T-cell (primary cell): ENCODE results near the gene SYNJ1. TPM values are rescaled to one million over a fixed set of nuclear protein-coding genes. Genes with fewer than 3 reads are reported as not detected.
"Not testable (repeated sequence)": the region's sequence is repeated elsewhere in the genome, so short reads cannot be mapped to it uniquely, and the experiment has no call there.

ENCODE experiments used
- ATAC-seq, 4 experiments: fragments of 200-7000 bp in 3 of 4; fragments of 150-1000 bp in 1 of 4; cut with Tn5 transposase; replicated peaks in 1 of 4; 1 replicate in 3 of 4; 2 replicates in 1 of 4; pipeline ENCODE4 v1.10.0; 2021; ENCODE audit warnings: moderate library complexity in 3 of 4, mild to moderate bottlenecking in 2 of 4, moderate number of reproducible peaks in 1 of 4
- CTCF ChIA-PET, 2 donors: fragments of 300-600 bp; sonication (Branson Sonifier 250); formaldehyde crosslinking; loops; one replicate each; lab custom pipeline; 2022; ENCODE audit warnings: antibody characterized with exemption in 2 of 2; lab: Charles Lee
- POLR2A ChIA-PET, 2 donors: fragments of 300-600 bp; sonication (Branson Sonifier 250); formaldehyde crosslinking; loops; one replicate each; lab custom pipeline; 2022; ENCODE audit warnings: antibody characterized with exemption in 2 of 2; lab: Charles Lee
- DNase-seq, 35 experiments: peaks; one replicate each; pipeline versions ENCODE4 v3.0.0 to v3.0.0-alpha.2; 2013 to 2023
- H3K27ac ChIP-seq: one replicate; pipeline ENCODE4 v1.5.1; 2013; ENCODE audit warnings: low read length
- H3K27me3 ChIP-seq, 2 experiments: replicated peaks in 1 of 2; 1 replicate in 1 of 2; 2 replicates in 1 of 2; pipeline versions ENCODE4 v1.6.1 to v1.7.0; 2013; ENCODE audit warnings: low read length in 1 of 2, mixed read lengths in 1 of 2; ENCODE audit not compliant: control insufficient read depth in 2 of 2, insufficient read depth in 2 of 2; ENCODE audit errors: extremely low read depth in 1 of 2
- H3K36me3 ChIP-seq, 2 donors: 1 replicate in 1 of 2; 2 replicates in 1 of 2; pipeline versions ENCODE4 v1.6.1 to v1.7.0; 2013; ENCODE audit warnings: low read length in 1 of 2; ENCODE audit not compliant: control insufficient read depth in 2 of 2, insufficient read depth in 1 of 2; ENCODE audit errors: extremely low read depth in 1 of 2
- H3K4me1 ChIP-seq, 2 experiments: 1 replicate in 1 of 2; 2 replicates in 1 of 2; pipeline versions ENCODE4 v1.6.1 to v1.7.0; 2013; ENCODE audit warnings: low read length in 2 of 2, mixed read lengths in 1 of 2; ENCODE audit not compliant: insufficient read depth in 2 of 2, control insufficient read depth in 1 of 2; ENCODE audit errors: extremely low read depth in 1 of 2
- H3K4me3 ChIP-seq, 2 donors: 1 replicate in 1 of 2; 2 replicates in 1 of 2; pipeline versions ENCODE4 v1.5.1 to v1.7.0; 2013; ENCODE audit warnings: mild to moderate bottlenecking in 2 of 2, low read length in 1 of 2, moderate library complexity in 1 of 2; ENCODE audit not compliant: control insufficient read depth in 1 of 2; ENCODE audit errors: extremely low read depth in 1 of 2
- H3K9me3 ChIP-seq: 2 replicates; pipeline ENCODE4 v1.7.0; 2013
- H3K27ac Mint-ChIP-seq, 2 donors: one replicate each; pipeline ENCODE4 v1.8.0; 2020 to 2021; ENCODE audit warnings: mild to moderate bottlenecking in 2 of 2, mixed read lengths in 2 of 2
- H3K27me3 Mint-ChIP-seq, 2 donors: one replicate each; pipeline ENCODE4 v1.8.0; 2021 to 2022; ENCODE audit warnings: mixed read lengths in 2 of 2
- H3K36me3 Mint-ChIP-seq: one replicate; pipeline ENCODE4 v1.8.0; 2021; ENCODE audit warnings: mixed read lengths
- H3K4me1 Mint-ChIP-seq, 3 donors: one replicate each; pipeline ENCODE4 v1.8.0; 2020 to 2022; ENCODE audit warnings: mixed read lengths in 3 of 3, mild to moderate bottlenecking in 1 of 3
- H3K4me3 Mint-ChIP-seq, 3 donors: one replicate each; pipeline ENCODE4 v1.8.0; 2020 to 2022; ENCODE audit warnings: mild to moderate bottlenecking in 3 of 3, mixed read lengths in 3 of 3, moderate library complexity in 3 of 3
- H3K9me3 Mint-ChIP-seq, 3 donors: one replicate each; pipeline ENCODE4 v1.8.0; 2020 to 2022; ENCODE audit warnings: mixed read lengths in 3 of 3
- WGBS: methylation state at CpG from one replicate; pipeline ENCODE4 v1.1.5; 2013; ENCODE audit warnings: missing lambda C conversion rate; ENCODE audit not compliant: insufficient coverage; 5-methylcytosine and 5-hydroxymethylcytosine counted together
- total RNA-seq, 35 experiments: library from RNA in 6 of 35; stranded (reverse) in 6 of 35; fragments of 120-200 nt in 1 of 35; gene quantifications; one replicate each; pipeline versions ENCODE4 v1.2.1 to v1.2.4 and lab custom pipeline; 2013 to 2026

The SYNJ1 gene
- total RNA-seq (10 to 100 TPM; 15.2 to 24.0 (median 20.3) TPM), total RNA-seq (lab: John Stamatoyannopoulos, UW) (15.1 to 45.3 (median 25.1) reads per million in 29 experiments)
- total RNA-seq (2013) = 21.2 TPM

- ChIA-PET CTCF (interaction anchor here in 1 of 2 donors (1.3 to 1.8 kb wide), 2 partner anchors 16 to 43 kb away, joined by 4 to 6 read pairs; partner anchors contain the start of gene PAXBP1), POLR2A (interaction anchor here (0.6 to 1.0 kb wide), 6 partner anchors 12 to 894 kb away, joined by 3 to 12 read pairs (median 4); partner anchors contain the start of gene PAXBP1 (in 2 of the 2))
- Mint-ChIP-seq H3K9me3 (no peaks in the 10 kb centered on the region), H3K27ac (peak within 1 kb of the TSS; percentile 90 to 96), H3K4me3 (peak within 1 kb of the TSS; percentile 96 to 98 (median 97)), H3K27me3 (no peaks in the 10 kb centered on the region), H3K4me1 (peaks cover 64 to 70% (median 66%) of the 10 kb centered on the region in 3 donors), H3K36me3 (peaks cover 14% of the 10 kb centered on the region)
- under 1% methylated on average over 73 of the region's 79 CpGs for WGBS
- ATAC-seq = peak; percentile 88 to 92 (median 90)
- Histone ChIP-seq H3K27me3 (no peaks in the 10 kb centered on the region), H3K9me3 (no peaks in the 10 kb centered on the region), H3K4me3 (peak within 1 kb of the TSS; percentile 83 to 91), H3K27ac (peak within 1 kb of the TSS; percentile 73), H3K4me1 (peaks cover 24 to 27% of the 10 kb centered on the region in 2 experiments), H3K36me3 (no peaks in the 10 kb centered on the region)
- peak; percentile 85 to 97 (median 91) for DNase-seq
Measured at GRCh38 chr21:32727687-32728455, at the start of gene SYNJ1. SYNJ1 (minus strand) TSS chr21:32728013; CDS start chr21:32726895, 1,118 bp downstream.

GRCh38 chr21:32777269-32777668 lies 49.5 kb upstream of the SYNJ1 start:
- Histone ChIP-seq H3K9me3 (no peaks in the 10 kb centered on the region), H3K4me3 (no peak overlapping the region), H3K27me3 (no peaks in the 10 kb centered on the region), H3K27ac (no peak overlapping the region), H3K4me1 (peaks cover 2 to 8% of the 10 kb centered on the region in 2 experiments), H3K36me3 (no peaks in the 10 kb centered on the region)
- ChIA-PET POLR2A (interaction anchor here in 1 of 2 donors (0.6 kb wide), 1 partner anchor 21 kb away, joined by 4 read pairs; no protein-coding TSS in a partner anchor), CTCF (interaction anchor here in 1 of 2 donors (0.6 kb wide), 1 partner anchor 599 kb away, joined by 3 read pairs; no protein-coding TSS in a partner anchor)
- WGBS = no CpG with 5 or more reads among the region's 1 CpG
- Mint-ChIP-seq H3K4me1 (peaks cover 13 to 27% (median 19%) of the 10 kb centered on the region in 3 donors), H3K4me3 (no peak overlapping the region), H3K27me3 (no peaks in the 10 kb centered on the region), H3K36me3 (peaks cover 3% of the 10 kb centered on the region), H3K9me3 (no peaks in the 10 kb centered on the region), H3K27ac (no peak overlapping the region)
- no peak for ATAC-seq
- no peak for DNase-seq

- Histone ChIP-seq H3K4me3 (no peak overlapping the region), H3K27ac (no peak overlapping the region), H3K27me3 (no peaks in the 10 kb centered on the region), H3K4me1 (peaks cover 2 to 8% of the 10 kb centered on the region in 2 experiments), H3K9me3 (no peaks in the 10 kb centered on the region), H3K36me3 (no peaks in the 10 kb centered on the region)
- Mint-ChIP-seq H3K27ac (no peak overlapping the region), H3K27me3 (peaks cover 0 to under 1% of the 10 kb centered on the region in 2 donors), H3K9me3 (no peaks in the 10 kb centered on the region), H3K36me3 (peaks cover 3% of the 10 kb centered on the region), H3K4me3 (no peak overlapping the region), H3K4me1 (peaks cover 16 to 27% (median 20%) of the 10 kb centered on the region in 3 donors)
- ChIA-PET POLR2A (interaction anchor here in 1 of 2 donors (0.6 kb wide), 1 partner anchor 22 kb away, joined by 4 read pairs; no protein-coding TSS in a partner anchor), CTCF (interaction anchor here in 1 of 2 donors (0.8 kb wide), 1 partner anchor 65 kb away, joined by 3 read pairs; no protein-coding TSS in a partner anchor)
- ATAC-seq (no peak), DNase-seq (no peak)
- WGBS = 98% methylated on average over 6 of the region's 6 CpGs
Measured at GRCh38 chr21:32776743-32777142, 48.9 kb upstream of the SYNJ1 start.

- CTCF ChIA-PET = interaction anchor here in 1 of 2 donors (0.7 kb wide), 1 partner anchor 53 kb away, joined by 3 read pairs; no protein-coding TSS in a partner anchor
- POLR2A ChIA-PET = not testable (repeated sequence)
Measured at GRCh38 chr21:32773048-32773344, 45.2 kb upstream of the SYNJ1 start.

GRCh38 chr21:32772281-32773047 lies 44.7 kb upstream of the SYNJ1 start:
- Histone ChIP-seq H3K4me1 (peaks cover 14 to 17% of the 10 kb centered on the region in 2 experiments), H3K9me3 (no peaks in the 10 kb centered on the region), H3K4me3 (peak overlapping the region; percentile 55 to 74), H3K27me3 (no peaks in the 10 kb centered on the region), H3K36me3 (peaks cover 0 to 6% of the 10 kb centered on the region in 2 donors), H3K27ac (peak overlapping the region; percentile 85)
- peak in 26 of 35 experiments; percentile 6 to 72 (median 18) for DNase-seq
- Mint-ChIP-seq H3K27me3 (peaks cover 2 to 3% of the 10 kb centered on the region in 2 donors), H3K4me1 (peaks cover 51 to 62% (median 54%) of the 10 kb centered on the region in 3 donors), H3K36me3 (peaks cover 16% of the 10 kb centered on the region), H3K9me3 (no peaks in the 10 kb centered on the region), H3K4me3 (peak overlapping the region; percentile 84 to 98 (median 98)), H3K27ac (peak overlapping the region; percentile 96 to 99)
- CTCF ChIA-PET = no interaction called here
- POLR2A ChIA-PET = interaction anchor here in 1 of 2 donors (0.6 to 1.1 kb wide), 3 partner anchors 18 to 949 kb away, joined by 3 to 6 read pairs (median 4); partner anchors contain the start of gene TMEM50B
- 31% methylated on average over 4 of the region's 13 CpGs for WGBS
- peak in 2 of 4 experiments; percentile 14 to 17 for ATAC-seq

More at GRCh38 chr21:32773048-32773344, 45.2 kb upstream of the SYNJ1 start:
- Histone ChIP-seq H3K4me1 (peaks cover 14 to 17% of the 10 kb centered on the region in 2 experiments), H3K27ac (peak overlapping the region; percentile 85), H3K4me3 (peak overlapping the region in 1 of 2 donors; percentile 74)
- H3K4me3 Mint-ChIP-seq = peak overlapping the region; percentile 84 to 98 (median 98)
- not testable (repeated sequence) for H3K9me3 Mint-ChIP-seq, H3K36me3 ChIP-seq, H3K27me3 Mint-ChIP-seq, ATAC-seq, DNase-seq, H3K27me3 ChIP-seq, H3K9me3 ChIP-seq
- H3K4me1 Mint-ChIP-seq = peaks cover 46 to 57% (median 48%) of the 10 kb centered on the region in 3 donors
- H3K36me3 Mint-ChIP-seq = peaks cover 11% of the 10 kb centered on the region
- peak overlapping the region; percentile 96 to 99 for H3K27ac Mint-ChIP-seq
- WGBS = 80% methylated on average over 1 of the region's 11 CpGs
